NCI-H345 treated with DMSO at 0.1 percent for 48 hours (cell line): ENCODE measurements around the gene NHSL1.

Experiments used
- DNase-seq: peaks from one replicate; lab custom pipeline; 2025; ENCODE audit not compliant: unreplicated experiment; lab: John Stamatoyannopoulos, UW

NHSL1 gene

DNA sequence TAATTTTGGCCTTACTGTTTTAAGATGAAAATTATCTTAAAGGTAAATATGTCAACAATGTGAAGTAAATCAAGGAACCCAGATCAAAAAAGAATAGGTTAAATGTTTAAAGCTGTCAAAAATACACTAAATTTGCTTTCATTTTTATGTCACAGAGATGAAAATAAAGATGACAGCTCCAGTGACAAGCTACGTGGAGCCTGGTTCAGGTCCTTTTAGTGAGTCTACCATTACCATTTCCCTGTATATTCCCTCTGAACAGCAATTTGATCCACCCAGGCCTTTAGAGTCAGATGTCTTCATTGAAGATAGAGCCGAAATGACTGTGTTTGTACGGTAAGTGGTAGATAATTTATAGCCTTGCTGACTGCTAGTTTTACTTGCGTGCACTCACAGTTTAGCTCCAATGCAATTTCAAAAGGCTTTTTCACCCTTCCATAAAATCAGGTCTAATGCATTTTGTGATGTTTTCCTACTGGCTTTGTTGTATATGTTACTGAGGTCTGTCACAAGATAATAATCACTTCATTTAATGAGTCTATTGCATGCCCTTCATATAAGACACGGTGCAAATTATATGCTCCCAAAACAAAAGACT is 93.4 kb downstream of the NHSL1 start:
- DNase-seq, result no peak

DNA sequence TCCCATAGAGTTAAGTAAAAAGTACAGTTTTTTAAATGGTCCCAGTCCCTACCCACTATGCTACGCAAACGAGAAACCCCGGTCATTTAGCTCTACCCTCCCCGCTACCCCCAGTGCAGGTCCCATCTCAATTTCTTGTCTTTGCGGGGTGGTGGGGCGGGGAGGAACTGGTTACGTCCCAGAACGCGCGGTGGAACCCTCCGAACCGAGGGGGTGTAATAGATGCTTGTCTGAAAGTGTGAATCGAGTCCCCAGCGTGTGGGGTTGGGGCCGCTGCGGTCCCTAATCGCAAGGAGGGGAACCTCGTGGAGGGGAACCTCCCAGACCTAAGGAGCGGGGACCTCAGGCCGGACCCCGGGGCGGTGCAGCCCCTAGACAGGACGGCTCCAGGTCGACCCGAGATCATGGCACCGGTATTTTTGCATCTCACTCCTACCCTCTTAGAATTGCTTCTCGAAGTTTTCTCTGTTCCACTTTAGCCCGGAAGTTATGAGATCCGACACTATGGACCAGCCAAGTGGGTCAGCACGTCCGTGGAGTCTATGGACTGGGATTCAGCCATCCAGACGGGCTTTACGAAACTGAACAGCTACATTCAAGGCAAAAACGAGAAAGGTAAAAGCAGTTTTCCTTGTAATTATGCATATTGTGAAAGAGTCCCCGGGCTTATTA is 94.5 kb downstream of the NHSL1 start:
- DNase-seq, result no peak

DNA sequence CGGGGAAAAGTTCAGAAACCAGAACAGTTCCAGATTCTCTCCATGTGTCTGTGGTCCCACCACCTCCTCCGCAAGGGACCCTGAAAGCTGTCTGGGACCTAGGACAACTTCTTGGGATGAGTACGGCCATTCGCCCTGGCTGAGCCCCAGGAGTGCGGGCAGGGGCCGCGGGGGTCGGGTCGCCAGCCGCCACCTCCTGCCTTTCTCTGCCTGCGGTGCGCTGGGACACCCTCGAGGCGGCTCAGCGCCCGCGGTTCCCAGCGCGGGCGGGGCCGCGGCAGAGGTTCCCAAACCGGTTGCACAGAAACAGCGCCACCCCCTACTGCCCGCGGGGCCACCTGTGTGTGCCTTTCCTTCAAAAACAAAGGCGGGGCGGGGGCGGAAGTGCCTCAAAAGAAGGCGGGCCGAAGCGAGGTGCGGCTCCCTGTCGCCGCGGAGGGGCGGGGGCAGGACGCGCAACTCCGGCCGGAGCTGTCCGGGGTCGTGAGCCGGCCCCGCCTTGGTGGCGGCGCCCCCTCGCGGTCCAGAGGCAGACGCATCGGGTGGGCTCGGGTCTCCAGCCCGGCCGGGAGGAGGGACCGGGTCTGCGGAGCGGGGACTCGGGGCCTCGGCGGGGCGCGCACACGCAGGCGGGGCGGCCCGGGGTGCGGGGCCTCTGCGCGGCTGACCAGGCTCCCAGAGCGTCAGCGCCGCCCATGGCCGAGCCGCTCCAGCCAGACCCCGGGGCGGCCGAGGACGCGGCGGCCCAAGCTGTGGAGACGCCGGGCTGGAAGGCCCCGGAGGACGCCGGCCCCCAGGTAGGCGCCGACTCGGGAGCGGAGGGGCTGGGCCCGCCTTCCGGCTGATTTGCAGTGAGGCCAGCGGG is 95.3 kb downstream of the NHSL1 start, which contains the start of gene HEBP2:
Gene HEBP2 (plus strand): TSS at position 423 of the 865 bp plus-strand sequence. CDS start 273 bp downstream, at position 696.
- DNase-seq, result peak; percentile 88

DNA sequence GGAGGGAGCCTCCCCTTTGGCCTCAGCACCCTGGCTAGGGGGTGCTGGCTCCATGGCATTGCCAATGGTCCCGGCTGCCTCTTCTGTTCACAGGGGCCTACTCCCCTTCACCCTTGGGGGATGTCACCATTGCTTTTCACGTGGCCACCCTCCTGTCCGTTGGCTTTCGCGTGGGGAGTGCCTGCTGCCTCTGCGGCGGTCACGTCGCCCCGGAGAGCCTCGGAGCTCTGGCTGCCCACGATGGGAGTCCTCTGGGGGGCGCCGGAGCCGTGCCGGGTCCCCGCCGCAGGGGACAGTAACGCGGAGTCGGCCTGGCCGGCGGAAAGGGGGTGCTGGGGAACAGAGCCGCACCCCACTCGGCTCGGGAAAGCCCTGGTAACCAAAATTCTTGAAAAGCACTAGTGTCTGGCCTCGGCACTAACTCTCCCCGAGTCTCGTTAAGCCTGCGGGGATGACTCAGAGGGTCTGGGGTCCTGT is 95.9 kb downstream of the NHSL1 start:
- DNase-seq, result no peak

DNA sequence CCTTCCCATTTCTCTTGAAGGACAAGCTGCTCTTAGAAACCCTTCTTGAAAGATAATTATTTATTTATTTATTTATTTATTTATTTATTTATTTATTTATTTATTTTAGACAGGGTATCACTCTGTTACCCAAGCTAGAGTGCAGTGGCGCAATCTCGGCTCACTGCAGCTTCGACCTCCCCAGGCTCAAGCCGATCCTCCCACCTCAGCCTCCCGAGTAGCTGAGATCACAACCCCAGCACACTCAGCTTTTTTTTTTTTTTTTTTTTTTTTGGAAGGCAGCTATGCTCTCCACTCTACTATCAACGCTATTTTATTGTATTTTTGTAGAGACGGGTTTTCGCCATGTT is 96.5 kb downstream of the NHSL1 start:
- DNase-seq, result no peak

DNA sequence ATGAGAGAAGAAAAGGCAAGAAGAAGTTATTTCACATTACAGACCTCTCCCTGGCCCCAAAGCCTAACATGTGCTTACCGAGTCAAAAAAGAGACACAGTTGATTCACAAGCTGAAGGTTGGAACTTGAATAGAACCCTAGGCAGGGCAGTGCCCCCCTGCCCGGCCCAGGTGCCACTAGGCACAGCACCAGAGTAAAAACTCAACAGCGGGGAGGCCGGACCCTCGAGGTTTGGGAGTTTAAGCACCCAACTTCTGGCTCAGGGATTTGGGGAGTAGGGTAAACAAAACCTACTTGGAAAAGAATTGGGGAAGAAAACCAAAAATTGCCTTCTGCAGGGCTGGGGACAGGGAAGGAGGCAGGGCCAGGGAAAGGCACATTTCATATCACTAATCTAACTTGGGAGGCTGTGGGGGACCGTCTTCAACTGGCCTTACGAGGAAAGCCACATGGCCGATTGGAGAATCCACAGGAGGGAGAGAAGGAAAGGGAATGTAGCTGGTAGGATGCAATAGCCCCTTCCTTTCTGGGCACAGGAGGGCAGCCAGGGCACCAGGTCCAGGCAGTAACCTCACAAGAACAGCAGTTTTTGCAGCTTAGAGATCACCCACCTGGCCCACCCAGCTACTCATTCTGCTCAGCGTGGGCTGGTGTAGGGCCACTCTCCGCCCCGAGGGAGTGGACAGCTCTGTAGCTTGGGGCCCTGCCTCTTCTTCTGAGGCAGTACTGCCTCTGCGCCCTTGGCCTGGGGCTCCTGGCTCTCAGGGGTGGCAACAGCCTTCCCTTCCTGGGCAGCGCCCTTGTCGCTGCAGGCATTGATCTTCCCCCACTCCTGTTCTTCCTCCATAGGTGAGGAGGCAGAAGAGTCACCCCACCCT is 97.1 kb downstream of the NHSL1 start:
- no peak for DNase-seq

DNA sequence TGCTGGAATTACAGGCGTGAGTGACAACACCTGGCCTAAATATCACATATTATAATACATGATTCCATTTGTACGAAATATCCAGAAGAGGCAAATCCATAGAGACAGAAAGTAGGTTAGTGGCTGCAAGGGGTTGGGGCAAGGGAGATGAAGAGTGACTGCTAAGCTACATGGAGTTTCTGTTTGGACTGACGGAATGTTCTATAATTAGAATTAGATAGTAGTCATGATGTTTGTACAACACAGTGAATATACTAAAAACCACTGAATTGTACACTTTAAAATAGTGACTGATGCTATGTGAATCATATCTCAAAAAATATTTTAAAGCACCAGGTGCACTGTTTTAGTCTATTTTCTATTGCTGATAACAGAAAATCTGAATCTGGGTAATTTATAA is 99.0 kb downstream of the NHSL1 start:
- DNase-seq, result no peak

DNA sequence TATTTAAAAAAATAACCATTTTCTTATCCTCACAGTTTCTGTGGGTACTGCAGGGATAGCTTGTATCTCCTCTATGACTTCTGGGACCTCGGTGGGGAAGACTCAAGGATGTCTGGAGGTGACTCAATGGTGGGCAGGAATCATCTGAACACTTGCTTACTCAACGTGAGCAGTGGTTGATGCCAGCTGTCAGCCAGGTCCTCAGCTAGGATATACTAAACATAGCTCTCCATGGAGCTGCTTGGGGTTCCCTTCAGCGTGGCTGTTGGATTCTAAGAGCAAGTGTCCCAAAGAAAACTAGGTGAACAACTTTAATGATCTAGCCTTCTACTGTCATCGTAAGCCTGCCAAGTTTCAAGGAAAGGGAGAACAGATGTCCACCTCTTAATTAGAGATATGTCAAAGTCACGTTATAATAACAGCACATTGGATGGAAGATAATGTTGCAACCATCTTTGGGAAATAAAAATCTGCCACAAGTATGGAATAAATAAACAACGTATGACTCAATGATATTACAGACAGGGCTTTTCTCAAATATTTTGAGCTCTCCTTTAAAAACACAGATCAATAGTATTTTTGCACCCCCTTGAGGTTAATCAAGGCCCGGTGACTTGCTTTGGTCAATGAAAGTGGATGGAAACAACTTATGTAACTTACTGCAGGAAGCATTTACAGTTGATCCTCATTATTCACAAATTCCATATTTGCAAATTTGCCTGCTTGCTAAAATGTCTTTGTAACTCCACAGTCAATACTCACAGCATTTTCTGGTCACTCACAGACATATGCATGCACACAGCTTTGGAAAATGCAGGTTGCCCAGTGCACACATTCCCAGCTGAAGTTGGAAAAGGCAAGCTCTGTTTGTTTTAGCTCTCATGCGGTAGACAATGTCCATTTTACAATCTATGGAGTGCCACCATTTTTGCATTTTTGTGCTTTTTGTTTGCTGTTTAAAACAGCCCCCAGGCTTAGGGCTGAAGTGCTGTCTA is 101.9 kb downstream of the NHSL1 start:
- DNase-seq, result no peak

DNA sequence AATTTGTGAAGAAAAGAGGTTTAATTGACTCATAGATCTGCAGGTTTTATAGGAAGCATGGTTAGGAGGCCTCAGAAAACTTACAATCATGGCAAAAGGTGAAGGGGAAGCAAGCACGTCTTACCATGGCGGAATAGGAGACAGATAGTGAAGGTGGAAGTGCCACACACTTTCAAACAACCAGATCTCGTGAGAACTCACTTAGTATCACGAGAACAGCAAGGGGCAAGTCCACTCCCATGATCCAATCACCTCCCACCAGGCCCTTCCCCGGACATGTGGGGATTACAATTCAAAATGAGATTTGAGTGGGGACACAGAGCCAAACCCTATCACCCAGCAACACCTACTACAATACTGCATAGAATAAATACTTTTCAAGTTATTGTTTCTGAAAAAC is 102.6 kb downstream of the NHSL1 start:
- no peak for DNase-seq

DNA sequence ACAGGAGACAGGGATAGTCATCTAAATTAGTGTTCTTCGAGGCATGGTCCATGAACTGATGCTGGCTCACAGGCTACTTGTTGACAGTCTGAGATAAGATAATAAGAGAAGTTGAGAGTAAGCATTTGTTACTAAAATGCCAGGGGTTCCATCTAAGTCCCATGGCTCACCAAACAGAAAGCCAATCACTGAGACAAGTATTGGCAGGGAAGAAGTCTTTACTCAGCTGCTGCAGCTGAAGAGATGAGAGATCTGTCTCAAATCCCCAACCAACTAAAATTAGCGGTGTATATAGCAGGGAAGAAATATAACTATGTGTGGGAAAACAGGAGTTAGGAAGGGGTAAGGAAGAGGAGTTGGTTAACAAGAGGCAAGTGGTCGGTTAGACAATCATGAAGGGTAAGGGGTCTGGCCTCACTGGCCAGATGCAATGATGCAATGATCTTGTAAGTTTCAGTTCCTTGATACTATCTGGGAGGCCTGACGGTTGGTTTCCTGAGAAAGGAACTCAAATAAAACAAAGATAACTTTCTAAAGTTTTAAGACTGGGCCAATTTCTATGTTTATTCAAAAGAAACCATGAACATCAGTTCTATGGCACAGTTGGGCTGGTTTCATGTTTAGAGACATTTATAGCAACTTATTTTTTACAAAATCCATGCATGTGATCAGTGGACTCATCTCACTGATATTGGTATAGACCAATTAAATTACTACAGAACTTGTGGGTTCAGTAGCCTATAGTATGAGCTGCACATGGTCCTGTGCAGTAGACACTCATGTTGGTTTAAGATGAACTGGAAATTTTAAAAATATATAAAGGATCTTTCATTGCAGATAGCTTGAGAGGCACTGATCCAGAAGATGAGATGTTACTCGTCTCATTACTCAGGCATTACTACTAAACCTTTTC is 105.2 kb downstream of the NHSL1 start:
- no peak for DNase-seq

DNA sequence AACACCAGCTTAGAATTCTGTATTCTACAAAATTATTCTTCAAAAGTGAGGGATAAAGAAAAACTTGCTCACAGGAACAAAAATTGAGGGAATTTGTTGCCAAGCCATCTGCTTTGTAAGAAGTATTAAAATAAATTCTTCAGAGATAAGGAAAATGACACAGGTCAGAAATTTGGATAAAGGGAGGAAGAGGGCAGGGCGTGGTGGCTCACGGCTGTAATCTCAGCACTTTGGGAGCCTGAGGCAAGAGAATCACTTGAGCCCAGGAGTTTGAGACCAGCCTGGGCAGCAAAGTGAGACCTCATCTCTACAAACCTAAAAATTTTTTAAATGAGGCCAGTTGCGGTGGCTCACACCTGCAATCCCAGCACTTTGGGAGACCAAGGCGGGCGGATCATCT is 109.7 kb downstream of the NHSL1 start:
- DNase-seq, result no peak

DNA sequence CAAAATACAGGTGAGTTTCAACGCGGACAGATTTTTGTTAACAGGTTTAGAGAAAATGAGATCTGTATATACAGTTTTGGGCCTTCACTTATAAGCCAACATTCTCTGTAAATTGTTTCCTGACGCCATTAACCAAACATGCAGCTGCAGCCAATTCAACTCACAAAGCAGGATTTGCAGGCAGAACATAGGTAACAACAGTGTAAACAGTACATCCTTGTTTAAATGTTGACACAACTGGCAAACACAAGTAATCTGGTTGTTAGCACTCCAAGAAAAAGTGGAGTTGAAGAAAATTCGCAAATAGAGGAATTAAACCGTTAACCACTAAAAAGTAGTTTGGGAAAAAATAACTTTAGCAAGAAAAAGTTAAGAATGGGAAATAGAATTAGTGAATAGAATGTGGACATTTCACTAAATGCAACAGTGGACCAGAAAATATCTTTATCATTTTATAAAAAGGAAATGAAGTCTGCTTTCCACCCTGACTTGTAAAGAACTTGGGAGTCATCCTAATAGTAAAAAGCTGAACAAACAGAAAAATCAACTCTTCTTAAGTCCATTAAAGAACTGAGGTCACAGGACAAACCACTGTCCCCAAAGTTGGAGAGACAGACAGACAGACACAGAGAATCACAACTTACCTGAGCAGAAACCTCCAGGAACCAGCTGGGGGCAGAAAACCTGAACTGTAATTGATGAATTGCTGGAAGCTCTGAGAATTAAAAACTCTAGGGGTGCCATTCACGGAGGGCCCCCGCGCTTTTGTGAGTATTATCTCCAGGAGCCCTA is 111.5 kb downstream of the NHSL1 start:
- peak; percentile 54 for DNase-seq

DNA sequence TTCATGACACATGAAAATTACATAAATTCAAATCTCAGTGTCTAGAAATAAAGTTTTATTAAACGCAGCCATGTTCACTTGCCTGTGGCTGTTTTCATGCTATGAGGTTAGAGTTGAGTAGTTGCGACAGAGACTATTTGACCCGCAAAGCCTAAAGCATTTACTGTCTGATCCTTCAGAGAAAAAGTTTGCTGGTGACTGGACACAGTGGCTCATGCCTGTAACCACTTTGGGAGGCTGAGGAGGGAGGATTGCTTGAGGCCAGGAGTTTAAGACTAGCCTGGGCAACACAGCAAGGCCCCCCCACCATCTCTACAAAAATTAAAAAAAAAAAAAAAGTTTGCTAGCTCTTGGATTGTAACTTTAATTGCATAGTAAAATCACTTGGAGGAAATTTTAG is 112.4 kb downstream of the NHSL1 start:
- no peak for DNase-seq

DNA sequence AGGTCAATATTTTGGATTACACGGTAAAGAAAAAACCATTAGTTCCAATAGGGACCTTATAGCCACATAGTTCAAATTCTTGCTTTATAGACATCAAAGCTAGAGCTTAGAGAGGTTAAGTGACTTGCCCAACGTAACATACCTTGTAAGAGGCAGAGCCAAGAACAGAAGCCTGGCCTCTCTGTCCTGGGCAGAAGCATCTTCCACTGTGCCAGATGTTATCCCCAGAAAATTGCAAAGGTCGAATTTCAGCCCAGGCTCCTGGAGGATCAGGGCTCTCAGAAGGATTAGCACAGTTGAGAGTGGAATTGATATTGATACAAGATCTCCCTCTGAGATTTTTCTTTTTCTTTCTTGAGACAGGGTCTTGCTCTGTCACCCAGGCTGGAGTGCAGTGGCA is 115.5 kb downstream of the NHSL1 start:
- DNase-seq, result no peak

DNA sequence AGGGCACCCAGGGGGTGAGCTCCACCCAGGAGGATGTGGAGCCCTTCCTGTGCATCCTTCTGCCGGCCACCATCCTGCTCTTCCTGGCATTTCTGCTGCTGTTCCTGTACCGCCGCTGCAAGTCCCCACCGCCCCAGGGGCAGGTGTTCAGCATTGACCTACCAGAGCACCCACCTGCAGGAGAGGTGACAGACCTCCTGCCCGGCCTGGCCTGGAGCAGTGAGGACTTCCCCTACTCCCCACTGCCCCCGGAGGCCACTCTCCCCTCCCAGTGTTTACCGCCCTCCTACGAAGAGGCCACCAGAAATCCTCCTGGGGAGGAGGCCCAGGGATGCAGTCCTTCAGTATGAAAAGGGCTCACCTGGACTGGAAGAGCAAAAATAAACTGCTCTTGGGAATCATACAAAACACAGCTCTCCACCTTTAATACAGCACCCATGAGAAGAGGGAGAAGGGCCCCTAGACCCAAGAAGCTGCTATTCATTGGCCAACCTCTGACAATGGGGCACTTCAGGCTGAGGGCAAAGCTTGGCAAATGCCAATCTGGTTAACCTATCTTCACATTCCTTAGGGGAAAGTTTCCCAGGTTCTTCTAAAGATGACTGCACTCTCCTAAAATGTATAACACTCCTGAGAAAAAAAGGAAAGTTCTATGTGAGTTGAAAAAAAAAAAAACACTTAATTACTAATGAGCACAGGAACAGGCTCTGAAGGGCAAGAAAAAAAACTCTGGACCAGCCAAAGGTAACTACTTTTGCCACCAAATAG is 116.6 kb downstream of the NHSL1 start:
- no peak for DNase-seq

DNA sequence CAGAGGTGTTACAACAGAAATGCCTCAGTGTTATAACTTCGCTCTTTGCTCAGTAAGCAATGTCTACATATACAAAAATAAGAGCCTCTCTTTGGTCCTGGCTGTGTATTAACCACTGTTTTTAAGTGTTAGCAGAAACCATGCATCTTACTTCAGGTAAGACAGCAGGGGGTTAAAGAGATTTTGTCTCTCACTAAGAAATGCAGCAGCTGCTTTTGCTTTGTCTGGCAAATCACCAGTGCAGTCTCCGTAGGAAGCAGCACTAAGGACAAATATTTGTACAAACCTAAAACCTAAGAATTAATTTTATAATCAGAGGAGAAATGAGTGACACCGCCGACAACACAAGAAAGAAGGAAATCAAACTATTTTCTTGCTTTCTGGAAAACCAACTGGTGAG is 120.8 kb downstream of the NHSL1 start:
- DNase-seq, result no peak

DNA sequence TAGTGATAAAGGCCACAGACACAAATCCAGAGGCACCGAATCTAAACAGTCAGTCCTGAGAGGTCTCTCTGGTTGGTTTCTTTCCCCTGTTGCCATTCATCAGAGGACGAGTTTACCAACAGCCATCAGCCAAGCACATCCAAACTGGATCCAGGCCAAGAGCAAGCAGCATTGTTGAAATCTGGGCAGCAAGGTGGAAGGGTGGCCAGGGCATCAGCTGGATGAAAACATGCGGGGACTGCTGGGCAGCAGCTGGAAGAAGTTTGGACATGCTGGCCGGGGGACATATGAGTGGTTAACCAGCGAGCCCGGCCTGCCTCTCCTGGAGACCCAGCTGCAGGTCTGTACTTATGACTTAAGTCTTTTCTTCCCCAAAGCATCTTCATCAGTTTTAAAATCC is 121.5 kb downstream of the NHSL1 start, which contains the start of gene SMIM28:
Gene SMIM28 (plus strand): TSS at position 62 of the 400 bp plus-strand sequence. CDS start 168 bp downstream, at position 230.
- DNase-seq, result peak; percentile 17
